Epithelial cell of esophagus (primary cell): ENCODE data around the gene CHMP6.

Source experiments
- DNase-seq: peaks from one replicate; pipeline ENCODE4 v3.0.0; 2010; ENCODE audit warnings: low read depth
- H3K4me3 ChIP-seq: 2 replicates; pipeline ENCODE4 v1.5.1; 2011; ENCODE audit warnings: mild to moderate bottlenecking, low read length, control low read depth
- CTCF ChIP-seq: IDR thresholded peaks from 2 replicates; pipeline ENCODE4 v1.5.1; 2011; ENCODE audit warnings: low read depth, mild to moderate bottlenecking, low read length, control low read depth, inconsistent platforms; ENCODE audit not compliant: insufficient read depth; ENCODE audit errors: missing control alignments

The CHMP6 gene

GRCh38 chr17:80991645-80992076 lies at the start of gene CHMP6:
CHMP6 (plus strand) TSS chr17:80991841; CDS start chr17:80991919, 78 bp downstream.
- peak within 1 kb of the TSS; percentile 69 for H3K4me3 ChIP-seq
- peak; percentile 77 for DNase-seq
- TF ChIP-seq CTCF: no peak

GRCh38 chr17:80942423-80943345 lies 49.0 kb upstream of the CHMP6 start:
- no peak overlapping the region for H3K4me3 ChIP-seq
- peak; percentile 51 for DNase-seq
- peak; percentile 29 for TF ChIP-seq CTCF

- DNase-seq: no peak
- TF ChIP-seq CTCF: no peak
- no peak overlapping the region for H3K4me3 ChIP-seq
Observed at GRCh38 chr17:80943346-80944145, 48.1 kb upstream of the CHMP6 start.

GRCh38 chr17:80944326-80944725 lies 47.3 kb upstream of the CHMP6 start:
- no peak for DNase-seq
- no peak overlapping the region for H3K4me3 ChIP-seq
- no peak for TF ChIP-seq CTCF

- no peak for DNase-seq
- H3K4me3 ChIP-seq: no peak overlapping the region
- no peak for TF ChIP-seq CTCF
Observed at GRCh38 chr17:80945736-80946135, 45.9 kb upstream of the CHMP6 start.

GRCh38 chr17:80946449-80946848 lies 45.2 kb upstream of the CHMP6 start:
- TF ChIP-seq CTCF: no peak
- no peak overlapping the region for H3K4me3 ChIP-seq
- no peak for DNase-seq
